ENCODE results near the gene NINL.

The NINL gene

DNA sequence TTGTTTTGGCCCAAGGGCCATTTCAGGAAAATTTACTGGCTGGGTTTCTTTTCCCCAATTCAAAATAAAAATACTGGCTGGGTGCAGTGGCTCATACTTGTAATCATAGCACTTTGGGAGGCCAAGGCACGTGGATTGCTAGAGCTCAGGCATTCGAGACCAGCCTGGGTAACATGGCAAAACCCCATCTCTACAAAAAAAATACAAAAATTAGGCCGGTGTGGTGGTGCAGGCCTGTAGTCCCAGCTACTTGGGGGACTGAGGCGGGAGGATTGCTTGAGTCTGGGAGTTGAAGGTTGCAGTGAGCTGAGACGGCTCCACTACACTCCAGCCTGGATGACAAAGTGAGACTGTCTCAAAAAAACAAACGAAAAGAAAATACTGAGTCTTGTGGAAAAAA, 60.0 kb downstream of the NINL start:
- no peak overlapping the region for H3K4me3 ChIP-seq (ENCODE audit: low read depth, low read length)
- no peak for DNase-seq
- TF ChIP-seq CTCF (IDR thresholded peaks at IDR 0.05; ENCODE audit: low read depth, low read length, missing control alignments), result no peak
- in situ Hi-C loops (cut with HindIII; ENCODE audit: low pct_ligation_motif_present, low sequenced_read_pairs), result no loop called here
- H3K36me3 ChIP-seq (replicated peaks), result no peaks in the 10 kb centered on the region
- no peaks in the 10 kb centered on the region for H3K27me3 ChIP-seq (replicated peaks)
- peak overlapping the region; percentile 86 for H3K27ac ChIP-seq

- no peaks in the 10 kb centered on the region for H3K27me3 ChIP-seq (replicated peaks)
- no peak for TF ChIP-seq CTCF (IDR thresholded peaks at IDR 0.05; ENCODE audit: low read depth, low read length, missing control alignments)
- DNase-seq, result no peak
- no peak overlapping the region for H3K4me3 ChIP-seq (ENCODE audit: low read depth, low read length)
- in situ Hi-C loops (cut with HindIII; ENCODE audit: low pct_ligation_motif_present, low sequenced_read_pairs), result no loop called here
- no peak overlapping the region for H3K27ac ChIP-seq
- peaks cover 2% of the 10 kb centered on the region for H3K36me3 ChIP-seq (replicated peaks)
These were observed 63.9 kb downstream of the NINL start for GRCh38 chr20:25521382-25521781.

GRCh38 chr20:25517124-25517523, 68.2 kb downstream of the NINL start:
- no peak overlapping the region for H3K27ac ChIP-seq
- H3K4me3 ChIP-seq (ENCODE audit: low read depth, low read length), result no peak overlapping the region
- H3K27me3 ChIP-seq (replicated peaks), result no peaks in the 10 kb centered on the region
- in situ Hi-C loops (cut with HindIII; ENCODE audit: low pct_ligation_motif_present, low sequenced_read_pairs), result no loop called here
- DNase-seq, result no peak
- TF ChIP-seq CTCF (IDR thresholded peaks at IDR 0.05; ENCODE audit: low read depth, low read length, missing control alignments), result no peak
- H3K36me3 ChIP-seq (replicated peaks), result peaks cover 20% of the 10 kb centered on the region

- Histone ChIP-seq H3K27ac (no peak overlapping the region), H3K36me3 (replicated peaks) (peaks cover 26% of the 10 kb centered on the region), H3K27me3 (replicated peaks) (no peaks in the 10 kb centered on the region), H3K4me3 (ENCODE audit: low read depth, low read length) (no peak overlapping the region)
- in situ Hi-C loops (cut with HindIII; ENCODE audit: low pct_ligation_motif_present, low sequenced_read_pairs), result no loop called here
- no peak for DNase-seq
- no peak for TF ChIP-seq CTCF (IDR thresholded peaks at IDR 0.05; ENCODE audit: low read depth, low read length, missing control alignments)
These were observed 70.5 kb downstream of the NINL start for GRCh38 chr20:25514747-25515340.

GRCh38 chr20:25514195-25514594, 71.1 kb downstream of the NINL start:
- Histone ChIP-seq H3K27me3 (replicated peaks) (no peaks in the 10 kb centered on the region), H3K27ac (no peak overlapping the region), H3K36me3 (replicated peaks) (peaks cover 29% of the 10 kb centered on the region), H3K4me3 (ENCODE audit: low read depth, low read length) (no peak overlapping the region)
- no peak for DNase-seq
- in situ Hi-C loops (cut with HindIII; ENCODE audit: low pct_ligation_motif_present, low sequenced_read_pairs), result no loop called here
- TF ChIP-seq CTCF (IDR thresholded peaks at IDR 0.05; ENCODE audit: low read depth, low read length, missing control alignments), result no peak

GRCh38 chr20:25512709-25513108, 72.6 kb downstream of the NINL start:
- H3K27ac ChIP-seq, result no peak overlapping the region
- in situ Hi-C loops (cut with HindIII; ENCODE audit: low pct_ligation_motif_present, low sequenced_read_pairs), result no loop called here
- H3K36me3 ChIP-seq (replicated peaks), result peaks cover 33% of the 10 kb centered on the region
- no peaks in the 10 kb centered on the region for H3K27me3 ChIP-seq (replicated peaks)
- no peak for TF ChIP-seq CTCF (IDR thresholded peaks at IDR 0.05; ENCODE audit: low read depth, low read length, missing control alignments)
- no peak overlapping the region for H3K4me3 ChIP-seq (ENCODE audit: low read depth, low read length)
- no peak for DNase-seq

All from brain microvascular endothelial cell (primary cell).